HG02763 (cell line): ENCODE results near the gene FGF7.
"Not testable (repeated sequence)": the region's sequence is repeated elsewhere in the genome, so short reads cannot be mapped to it uniquely, and the experiment has no call there.

Experiments used
- ATAC-seq: cut with Tn5 transposase; IDR thresholded peaks from one replicate; pipeline ENCODE4 v1.9.1; 2021; ENCODE audit warnings: mild to moderate bottlenecking, moderate library complexity; ENCODE audit not compliant: unreplicated experiment

FGF7 gene, protein sequence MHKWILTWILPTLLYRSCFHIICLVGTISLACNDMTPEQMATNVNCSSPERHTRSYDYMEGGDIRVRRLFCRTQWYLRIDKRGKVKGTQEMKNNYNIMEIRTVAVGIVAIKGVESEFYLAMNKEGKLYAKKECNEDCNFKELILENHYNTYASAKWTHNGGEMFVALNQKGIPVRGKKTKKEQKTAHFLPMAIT

DNA sequence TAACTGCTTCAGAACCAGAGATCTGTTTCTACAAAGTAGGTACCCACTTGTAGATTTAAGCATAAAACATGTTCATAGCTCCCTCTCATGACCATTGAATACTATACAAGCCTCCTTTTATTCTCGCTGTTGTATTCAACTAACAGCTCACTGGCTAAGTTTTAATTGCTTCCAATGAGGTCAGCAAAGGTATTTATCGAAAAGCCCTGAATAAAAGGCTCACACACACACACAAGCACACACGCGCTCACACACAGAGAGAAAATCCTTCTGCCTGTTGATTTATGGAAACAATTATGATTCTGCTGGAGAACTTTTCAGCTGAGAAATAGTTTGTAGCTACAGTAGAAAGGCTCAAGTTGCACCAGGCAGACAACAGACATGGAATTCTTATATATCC, at the start of gene FGF7:
FGF7 (plus strand) TSS at position 222 of the 400 bp plus-strand sequence. CDS start 1,056 bp downstream, outside the sequence.
- no peak for ATAC-seq

DNA sequence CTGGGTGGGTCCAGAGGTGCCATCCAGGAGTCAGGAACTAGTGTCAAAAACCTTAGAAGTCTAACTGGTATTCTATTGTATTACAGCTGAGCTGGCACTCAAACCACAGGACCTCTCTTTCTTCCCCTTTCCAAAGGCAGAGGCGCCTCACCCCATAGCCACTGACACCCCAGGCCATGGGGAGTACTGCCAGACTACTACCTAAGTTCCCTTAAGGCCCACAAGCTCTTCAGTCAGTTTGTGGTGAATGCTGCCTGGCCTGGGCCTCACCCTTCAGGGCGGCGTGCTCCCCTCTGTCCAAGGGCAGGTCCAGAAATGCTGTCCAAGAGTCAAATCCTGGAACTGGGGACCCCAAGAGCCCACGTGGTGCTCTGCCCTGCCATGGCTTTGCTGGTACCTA, 43.0 kb upstream of the FGF7 start:
- ATAC-seq: no peak

DNA sequence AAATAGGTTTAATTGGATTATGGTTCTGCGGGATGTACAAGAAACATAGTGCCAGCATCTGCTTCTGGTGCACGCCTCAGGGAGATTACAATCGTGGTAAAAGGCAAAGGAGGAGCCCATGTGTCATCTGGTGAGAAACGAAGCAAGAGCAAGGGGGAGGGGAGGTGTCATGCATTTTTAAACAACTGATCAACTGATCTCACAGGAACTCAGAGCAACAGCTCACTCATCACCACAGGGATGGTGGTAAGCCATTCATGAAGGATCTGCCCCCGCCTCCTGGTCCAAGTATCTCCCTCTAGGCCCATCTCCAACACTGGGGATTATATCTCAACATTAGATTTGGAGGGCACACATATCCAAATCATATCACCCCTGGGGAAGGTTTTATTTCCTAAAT, 42.1 kb upstream of the FGF7 start:
- ATAC-seq: no peak

DNA sequence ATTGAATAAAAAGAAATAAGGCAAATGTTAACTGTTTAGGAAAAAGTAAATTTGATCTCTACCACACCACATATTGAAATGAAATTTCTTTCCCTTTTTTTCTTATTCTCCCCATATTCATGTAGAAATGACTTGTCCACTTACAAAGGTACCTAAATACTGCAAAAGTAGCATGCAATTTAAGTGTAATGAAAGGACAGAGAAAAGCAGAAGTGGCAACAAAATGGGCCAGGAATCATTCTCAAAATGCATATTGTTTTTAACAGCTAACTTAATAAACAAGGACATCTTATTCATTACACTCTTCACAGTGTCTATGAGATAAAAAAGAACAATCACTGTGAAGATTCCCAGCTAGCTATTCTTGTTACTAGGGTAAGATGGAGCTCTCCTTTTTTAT, 40.6 kb upstream of the FGF7 start:
- no peak for ATAC-seq

DNA sequence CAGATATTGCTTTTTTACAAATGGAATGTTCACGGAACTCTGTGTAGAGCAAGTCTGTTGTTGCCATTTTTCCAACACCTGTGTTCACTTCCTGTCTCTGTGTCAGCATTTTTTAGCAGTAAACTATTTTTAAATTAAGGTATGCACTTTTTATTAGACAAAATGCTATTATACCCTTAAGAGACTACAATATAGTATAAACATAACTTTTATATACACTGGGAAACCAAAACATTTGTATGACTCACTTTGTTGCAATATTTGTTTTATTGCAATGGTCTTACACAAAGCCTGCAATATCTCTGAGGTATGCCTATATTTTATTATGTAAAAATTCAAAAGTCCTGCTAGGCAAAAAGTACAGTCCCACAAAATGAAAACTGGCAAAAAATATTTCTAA, 39.8 kb upstream of the FGF7 start:
- ATAC-seq: no peak

DNA sequence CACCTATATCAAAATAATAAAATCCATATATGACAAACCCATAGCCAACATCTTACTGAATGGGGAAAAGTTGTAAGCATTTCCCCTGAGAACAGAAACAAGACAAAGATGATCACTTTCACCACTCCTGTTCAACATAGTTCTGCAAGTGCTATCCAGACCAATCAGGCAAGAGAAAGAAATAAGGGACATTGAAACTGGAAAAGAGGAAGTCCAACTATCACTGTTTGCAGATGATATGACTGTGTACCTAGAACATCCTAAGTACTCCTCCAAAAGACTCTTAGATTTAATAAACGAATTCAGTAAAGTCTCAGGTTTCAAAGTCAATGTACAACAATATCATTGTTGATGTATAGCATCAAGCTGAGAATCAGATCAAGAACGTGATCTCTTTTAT, 35.6 kb upstream of the FGF7 start:
- no peak for ATAC-seq

DNA sequence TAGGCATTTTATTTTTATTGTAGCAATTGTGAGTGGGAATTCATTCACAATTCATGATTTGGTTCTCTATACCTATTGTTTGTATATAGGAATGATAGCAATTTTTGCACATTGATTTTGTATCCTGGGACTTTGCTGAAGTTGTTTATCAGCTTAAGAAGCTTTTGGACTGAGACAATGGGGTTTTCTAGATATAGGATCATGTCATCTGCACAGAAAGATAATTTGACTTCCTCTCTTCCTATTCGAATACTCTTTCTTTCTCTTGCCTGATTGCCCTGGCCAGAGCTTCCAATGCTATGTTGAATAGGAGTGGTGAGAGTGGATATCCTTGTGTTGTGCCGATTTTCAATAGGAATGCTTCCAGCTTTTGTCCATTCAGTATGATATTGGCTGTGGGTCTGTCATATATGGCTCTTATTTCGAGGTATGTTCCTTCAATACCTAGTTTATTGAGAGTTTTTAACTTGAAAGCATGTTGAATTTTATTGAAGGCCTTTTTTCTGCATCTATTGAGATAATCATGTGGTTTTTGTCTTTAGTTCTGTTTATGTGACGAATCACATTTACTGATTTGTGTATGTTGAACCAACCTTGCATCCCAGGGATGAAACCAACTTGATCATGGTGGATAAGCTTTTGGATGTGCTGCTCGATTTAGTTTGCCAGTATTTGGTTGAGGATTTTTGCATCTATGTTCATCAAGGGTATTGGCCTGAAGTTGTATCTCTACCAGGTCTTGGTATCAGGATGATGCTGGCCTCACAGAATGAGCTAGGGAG, 20.3 kb upstream of the FGF7 start:
- not testable (repeated sequence) for ATAC-seq

DNA sequence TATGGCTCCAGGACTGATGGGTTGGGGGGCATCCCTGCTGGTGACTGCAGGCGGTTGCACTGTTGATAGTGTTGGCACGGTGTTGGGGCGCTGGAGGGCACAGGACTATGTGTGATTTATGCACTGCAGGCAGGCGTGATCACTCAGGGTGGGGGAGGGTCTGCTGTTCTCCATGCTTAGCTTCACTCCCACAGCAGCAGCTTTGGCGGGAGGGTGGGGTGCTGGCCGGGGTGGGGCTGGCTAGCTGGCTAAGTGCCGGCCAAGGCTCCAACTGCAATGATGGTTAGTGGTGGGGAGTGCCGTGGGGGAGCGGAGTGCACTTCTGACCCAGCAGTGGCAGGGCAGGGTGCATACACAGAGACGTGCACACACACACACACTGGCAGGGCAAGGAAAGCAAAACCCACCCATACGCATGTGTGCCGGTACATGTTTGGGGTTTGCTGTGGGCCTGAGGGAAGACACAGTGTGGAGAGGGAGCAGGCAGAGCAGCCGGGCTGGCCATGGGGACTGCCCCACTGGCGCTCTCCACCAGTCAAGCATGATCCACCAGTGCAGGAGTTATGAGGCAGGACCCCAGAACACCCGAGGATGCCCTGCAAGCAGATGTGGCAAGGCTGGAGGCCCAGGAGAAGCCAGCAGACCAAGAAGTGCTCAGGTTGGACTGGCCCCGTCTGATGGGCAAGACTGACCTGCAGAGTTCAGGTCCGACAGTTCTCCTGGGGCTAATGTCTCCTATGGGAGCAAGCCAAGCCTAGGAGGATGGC, 16.5 kb upstream of the FGF7 start:
- ATAC-seq: no peak

DNA sequence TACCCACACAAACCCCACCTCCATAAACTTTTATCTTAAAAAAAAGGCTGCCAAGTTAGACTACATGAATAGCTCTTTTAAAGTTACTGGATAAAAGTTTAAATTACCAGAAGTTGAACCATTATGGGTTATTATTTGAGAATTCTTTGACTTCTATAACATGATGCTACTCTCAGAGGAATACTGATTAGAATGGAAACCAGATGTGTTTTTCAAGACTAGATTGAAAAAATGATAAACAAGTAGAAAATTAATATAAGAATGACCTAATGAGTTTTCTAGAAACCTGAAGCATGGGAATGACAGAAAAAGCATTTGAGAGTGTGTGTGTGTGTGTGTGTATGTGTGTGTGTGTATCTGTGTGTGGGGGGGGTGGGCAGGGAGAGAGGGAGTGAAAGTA, 12.4 kb upstream of the FGF7 start:
- no peak for ATAC-seq

DNA sequence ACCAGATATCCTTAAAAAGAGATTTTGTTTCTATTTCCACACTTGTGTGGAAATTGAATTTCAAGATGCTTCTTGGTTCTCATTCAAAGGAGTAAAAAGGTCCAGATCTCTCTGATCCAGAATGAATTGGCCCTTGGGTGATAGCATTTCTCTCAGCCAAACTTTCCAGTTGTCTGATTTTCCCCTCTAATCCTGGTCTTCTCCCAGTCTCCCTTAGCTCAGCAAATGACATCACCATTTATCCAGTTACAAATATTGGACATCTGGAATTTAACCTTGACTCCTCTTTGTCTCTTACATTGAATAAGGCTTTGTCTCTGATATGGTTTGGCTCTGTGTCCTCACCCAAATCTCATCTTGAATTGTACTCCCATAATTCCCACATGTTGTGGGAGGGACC, 10.2 kb upstream of the FGF7 start:
- no peak for ATAC-seq

DNA sequence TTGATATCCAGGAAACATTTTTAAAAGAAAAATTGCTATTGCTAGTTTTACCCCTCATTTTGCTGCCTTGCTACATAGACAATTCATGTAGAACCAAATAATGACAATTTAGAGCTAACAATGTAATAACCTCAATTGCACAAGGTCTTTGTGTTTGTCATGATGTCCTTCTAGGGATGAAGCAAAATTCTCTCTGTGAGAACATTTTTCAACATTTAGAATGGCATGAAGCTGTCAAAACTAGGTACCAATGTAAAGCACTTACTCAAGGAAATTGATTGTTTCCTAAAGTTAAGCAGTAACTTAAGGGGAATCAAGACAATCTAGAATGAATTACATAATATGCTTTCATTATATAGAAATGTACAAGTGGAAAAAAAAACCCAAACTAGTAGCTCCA, 7.9 kb upstream of the FGF7 start:
- ATAC-seq: no peak

DNA sequence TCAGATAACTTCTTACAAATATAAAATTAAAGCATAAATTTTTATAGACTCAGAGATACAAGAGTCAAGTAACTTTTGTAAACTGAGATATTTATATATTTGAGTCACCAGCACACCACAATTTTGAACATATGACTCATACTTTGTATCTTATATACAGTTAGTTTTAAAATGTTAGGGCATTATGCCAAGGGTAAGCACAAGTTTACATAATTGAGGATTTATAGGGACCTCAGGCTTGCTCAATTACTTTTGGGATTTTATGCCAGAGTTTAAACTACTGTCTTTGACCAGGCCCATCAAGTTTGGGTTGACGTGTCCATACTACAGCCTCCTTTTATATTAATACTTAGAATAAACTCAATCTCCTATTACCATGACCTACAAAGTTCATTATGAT, 7.4 kb upstream of the FGF7 start:
- ATAC-seq: no peak

DNA sequence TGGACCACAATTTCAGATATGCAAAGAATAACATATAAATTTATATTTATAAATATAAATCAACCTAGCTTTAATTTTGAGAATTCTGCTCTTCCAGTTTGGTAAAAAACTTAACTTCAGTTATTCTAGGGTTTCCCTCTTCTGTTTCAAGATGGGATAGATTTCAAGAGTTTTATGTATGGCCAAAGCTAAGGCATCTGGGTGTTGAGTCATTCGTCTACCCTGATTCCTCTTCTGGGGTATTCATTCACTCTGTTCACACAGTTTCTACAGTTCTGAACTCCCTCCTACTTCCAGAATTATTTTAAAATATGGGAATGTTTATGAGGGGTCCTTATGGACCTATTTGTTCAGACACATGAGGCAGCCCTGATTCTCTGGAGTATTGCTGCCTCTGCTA, 4.2 kb upstream of the FGF7 start:
- no peak for ATAC-seq

DNA sequence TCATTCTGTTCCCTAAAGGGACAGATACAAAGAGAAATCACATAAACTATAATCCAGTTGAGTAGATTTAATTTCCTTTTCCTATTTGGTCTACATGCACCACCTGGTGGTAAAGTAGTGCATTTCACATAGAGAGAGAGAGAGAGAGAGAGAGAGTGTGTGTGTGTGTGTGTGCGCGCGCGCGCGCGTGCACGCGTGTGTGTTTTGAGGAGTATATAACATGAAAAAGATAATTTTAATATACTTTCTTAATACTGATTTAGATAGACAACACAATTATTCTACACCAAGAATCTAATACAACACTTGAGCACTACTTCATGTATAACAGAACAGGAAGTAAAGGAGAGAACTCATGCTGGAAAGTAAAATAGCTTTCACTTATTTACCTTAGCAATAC, 1.1 kb upstream of the FGF7 start:
- ATAC-seq: no peak

DNA sequence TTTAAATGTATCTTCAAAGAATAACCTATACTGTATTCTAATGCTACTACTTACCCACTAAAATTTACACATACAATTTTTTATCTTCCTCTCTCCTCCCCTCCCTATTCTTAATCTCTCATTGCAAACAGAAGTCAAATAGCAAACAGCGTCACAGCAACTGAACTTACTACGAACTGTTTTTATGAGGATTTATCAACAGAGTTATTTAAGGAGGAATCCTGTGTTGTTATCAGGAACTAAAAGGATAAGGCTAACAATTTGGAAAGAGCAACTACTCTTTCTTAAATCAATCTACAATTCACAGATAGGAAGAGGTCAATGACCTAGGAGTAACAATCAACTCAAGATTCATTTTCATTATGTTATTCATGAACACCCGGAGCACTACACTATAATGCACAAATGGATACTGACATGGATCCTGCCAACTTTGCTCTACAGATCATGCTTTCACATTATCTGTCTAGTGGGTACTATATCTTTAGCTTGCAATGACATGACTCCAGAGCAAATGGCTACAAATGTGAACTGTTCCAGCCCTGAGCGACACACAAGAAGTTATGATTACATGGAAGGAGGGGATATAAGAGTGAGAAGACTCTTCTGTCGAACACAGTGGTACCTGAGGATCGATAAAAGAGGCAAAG, 984 bp downstream of the FGF7 start:
- ATAC-seq: no peak

DNA sequence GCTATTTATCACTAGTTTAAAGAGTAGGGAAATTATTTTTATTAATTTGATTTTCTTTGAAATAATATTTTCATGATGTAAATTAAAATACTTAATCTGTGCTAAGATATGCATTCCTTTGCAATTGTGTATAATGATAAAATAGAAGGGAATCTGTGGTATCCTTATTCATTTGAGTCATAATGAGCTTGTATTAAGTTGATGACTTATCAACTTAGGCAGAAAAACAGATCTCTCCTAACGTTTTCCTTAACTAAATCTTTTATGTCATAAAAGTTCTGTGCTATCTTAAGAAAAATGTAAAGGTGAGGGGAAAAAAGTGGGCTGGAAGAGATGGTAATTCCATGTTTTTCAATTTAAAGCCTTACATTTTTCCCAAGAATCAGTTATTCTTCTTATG, 1.9 kb downstream of the FGF7 start:
- ATAC-seq: no peak

DNA sequence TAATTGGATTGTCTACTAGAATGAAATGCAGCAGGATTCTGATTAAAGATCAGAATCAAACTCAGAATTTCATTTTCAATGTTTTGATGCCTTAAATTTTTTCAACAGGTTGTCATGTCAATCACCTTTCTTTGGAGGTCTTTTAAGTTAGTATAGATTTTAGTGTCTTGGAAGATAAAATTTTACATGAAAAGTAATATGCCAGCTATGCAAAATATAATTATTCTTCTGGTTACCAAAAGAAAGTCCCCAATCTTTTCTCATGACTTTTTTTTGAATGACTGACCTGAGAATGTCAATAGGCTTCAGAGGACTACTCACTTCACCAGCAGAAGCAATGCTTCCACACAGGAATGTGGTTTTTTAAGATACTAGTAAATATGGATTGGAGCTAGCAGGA, 4.3 kb downstream of the FGF7 start:
- ATAC-seq: no peak

DNA sequence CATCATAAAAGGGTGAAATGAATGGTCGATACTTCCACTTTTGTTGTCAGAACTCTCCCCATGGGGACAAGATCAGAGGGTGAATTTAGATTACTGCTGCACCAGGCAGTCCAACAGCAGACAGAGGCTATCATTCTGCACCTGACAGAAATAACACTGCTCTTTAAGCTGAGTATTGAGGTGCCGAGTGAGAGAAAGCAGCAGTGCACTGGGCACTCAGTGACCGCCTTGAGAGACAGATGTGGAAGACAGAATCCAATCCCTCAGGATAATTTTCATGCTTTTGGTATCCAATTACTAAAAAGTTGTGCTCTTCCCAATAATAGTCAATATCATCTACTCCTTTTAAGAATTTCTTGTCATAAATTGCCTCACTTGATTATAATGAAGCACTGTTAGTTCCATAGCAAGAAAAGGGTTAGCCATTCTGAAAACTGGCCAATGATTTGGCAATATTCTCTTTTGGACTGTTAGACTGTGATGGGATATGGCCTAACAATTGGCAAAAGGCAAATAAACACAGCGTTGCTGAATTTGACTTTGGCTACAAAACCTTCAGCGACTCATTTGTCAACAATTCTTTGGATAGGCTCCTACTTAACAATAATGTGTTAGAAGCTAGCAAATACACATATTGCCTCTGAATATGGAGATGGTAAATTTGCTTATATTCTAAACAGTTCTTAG, 5.5 kb downstream of the FGF7 start:
- ATAC-seq: no peak

DNA sequence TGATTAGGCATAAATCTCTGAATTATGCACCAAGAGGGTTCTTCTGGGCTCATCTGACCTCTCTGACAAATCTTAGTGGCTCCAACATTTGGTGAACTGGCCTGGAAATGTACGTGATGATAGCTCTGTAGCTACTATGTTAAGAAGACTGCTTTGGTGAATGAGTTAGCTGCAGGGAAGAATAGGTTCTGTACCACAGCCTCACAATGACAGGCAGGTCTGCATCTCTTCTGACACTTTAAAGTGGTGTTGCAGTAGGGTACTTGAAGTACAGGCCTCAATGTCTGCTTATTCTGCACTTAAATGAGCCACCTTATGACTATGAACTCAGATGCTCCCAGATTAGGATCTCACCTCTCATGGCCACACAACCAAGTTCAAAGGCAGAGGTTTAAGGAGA, 7.0 kb downstream of the FGF7 start:
- no peak for ATAC-seq

DNA sequence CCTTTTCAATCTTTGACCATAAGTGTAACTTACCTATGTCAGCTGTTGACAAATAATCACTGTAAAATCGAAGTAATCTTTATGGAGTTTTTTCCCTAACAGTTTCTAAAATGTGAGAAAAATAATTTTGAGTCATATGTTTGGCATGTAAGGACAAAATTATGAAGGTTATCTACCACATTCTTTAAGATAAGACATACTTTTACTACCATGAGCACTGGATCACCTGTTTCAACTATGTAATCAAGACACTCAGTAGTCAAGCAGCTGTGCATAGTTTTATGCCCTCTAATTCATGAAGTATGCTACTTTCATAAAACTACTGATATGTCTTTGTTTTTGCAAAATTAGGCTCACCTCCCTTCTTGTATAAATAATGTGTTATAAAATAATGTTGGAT, 12.1 kb downstream of the FGF7 start:
- no peak for ATAC-seq

DNA sequence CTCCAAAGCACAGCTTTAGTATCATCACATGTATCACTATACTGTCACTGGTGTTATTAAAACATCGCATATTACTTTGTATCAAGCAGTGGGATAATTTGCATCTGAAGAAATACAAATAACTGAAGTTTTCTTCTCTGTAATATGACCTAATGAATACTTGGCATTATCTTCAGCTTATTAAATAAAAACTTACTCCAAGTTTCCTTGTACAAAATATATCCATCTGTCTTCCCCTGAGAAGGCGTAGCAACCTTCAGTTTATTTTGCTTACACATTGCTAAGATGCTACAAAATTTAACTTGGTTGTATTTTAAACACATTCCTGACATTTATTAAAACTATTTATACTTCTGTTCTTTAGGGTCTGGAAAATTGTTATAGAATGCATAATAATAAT, 13.7 kb downstream of the FGF7 start:
- no peak for ATAC-seq
